Mesodermal cell (in vitro differentiated cells): Measurements from ENCODE around the gene CCL17.
"Not testable (repeated sequence)": the region's sequence is repeated elsewhere in the genome, so short reads cannot be mapped to it uniquely, and the experiment has no call there.

ENCODE experiments used
- H3K27ac ChIP-seq: 2 replicates; pipeline ENCODE4 v1.7.0; 2013; ENCODE audit warnings: mild to moderate bottlenecking, low read depth, low read length, moderate library complexity; ENCODE audit not compliant: severe bottlenecking
- H3K36me3 ChIP-seq: 2 replicates; pipeline ENCODE4 v1.7.1; 2013; ENCODE audit warnings: mild to moderate bottlenecking, low read length, moderate library complexity; ENCODE audit not compliant: control insufficient read depth, insufficient read depth
- H3K4me1 ChIP-seq: one replicate; pipeline ENCODE4 v1.7.1; 2013; ENCODE audit warnings: mild to moderate bottlenecking, low read length; ENCODE audit not compliant: insufficient read depth, control insufficient read depth, poor library complexity, severe bottlenecking
- H3K4me3 ChIP-seq: 2 replicates; pipeline ENCODE4 v1.7.0; 2013; ENCODE audit warnings: low read length, control low read depth, mild to moderate bottlenecking; ENCODE audit not compliant: insufficient read depth, poor library complexity, severe bottlenecking; ENCODE audit errors: extremely low read depth
- H3K9me3 ChIP-seq: 2 replicates; pipeline ENCODE4 v1.7.1; 2013; ENCODE audit warnings: mild to moderate bottlenecking, low read length, moderate library complexity; ENCODE audit not compliant: control insufficient read depth
- WGBS, 2 experiments: methylation state at CpG; one replicate each; pipeline ENCODE4 v1.1.5; 2013; ENCODE audit warnings: missing lambda C conversion rate in 2 of 2; ENCODE audit not compliant: insufficient coverage in 2 of 2; 5-methylcytosine and 5-hydroxymethylcytosine counted together

Gene CCL17

DNA sequence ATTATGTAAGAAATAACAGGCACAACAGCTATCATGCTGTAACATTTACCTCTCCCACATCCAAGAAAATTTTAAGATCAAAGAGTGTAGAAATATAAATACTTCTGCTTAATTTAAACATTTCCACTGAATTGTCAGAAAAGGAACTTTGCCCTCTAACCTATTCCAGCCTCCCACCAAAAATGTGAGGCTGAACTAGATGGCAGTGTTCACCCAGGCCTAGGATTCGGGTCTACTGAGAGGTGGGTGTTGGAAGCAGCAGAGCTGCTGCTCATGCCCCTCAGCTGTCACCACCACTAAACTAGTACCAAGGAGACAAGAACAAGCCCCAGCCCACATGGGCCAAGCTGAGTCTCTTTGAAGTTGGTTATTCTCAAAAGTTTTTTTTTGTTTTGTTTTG is 31.3 kb downstream of the CCL17 start:
- no CpG with 5 or more reads among the region's 1 CpG for WGBS, 2 experiments
- peaks cover 97% of the 10 kb centered on the region for H3K36me3 ChIP-seq

DNA sequence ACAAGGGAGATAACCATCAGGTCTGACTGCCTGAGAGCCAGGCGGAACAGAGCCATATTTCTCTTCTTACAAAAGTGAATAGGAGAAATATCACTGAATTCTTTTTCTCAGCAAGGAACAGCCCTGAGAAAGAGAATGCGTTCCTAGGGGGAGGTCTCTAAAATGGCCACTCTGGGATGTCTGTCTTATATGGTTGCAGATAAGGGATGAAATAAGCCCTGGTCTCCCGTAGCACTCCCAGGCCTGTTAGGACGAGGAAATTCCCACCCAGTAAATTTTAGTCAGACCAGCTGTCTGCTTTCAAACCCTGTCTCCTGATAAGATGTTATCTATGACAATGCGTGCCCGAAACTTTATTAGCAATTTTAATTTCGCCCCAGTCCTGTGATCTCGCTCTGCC is 35.4 kb downstream of the CCL17 start:
- H3K4me1 ChIP-seq, H3K4me3 ChIP-seq, H3K27ac ChIP-seq: not testable (repeated sequence)
- Histone ChIP-seq H3K9me3 (peaks cover 12% of the 10 kb centered on the region), H3K36me3 (peaks cover 97% of the 10 kb centered on the region)
- WGBS, 2 experiments, result 96 to 98% methylated on average over 7 of the region's 8 CpGs

More for the DNA sequence above, 31.3 kb downstream of the CCL17 start:
- Histone ChIP-seq H3K4me3 (no peak overlapping the region), H3K9me3 (peaks cover 6% of the 10 kb centered on the region), H3K27ac (no peak overlapping the region), H3K4me1 (no peaks in the 10 kb centered on the region)

DNA sequence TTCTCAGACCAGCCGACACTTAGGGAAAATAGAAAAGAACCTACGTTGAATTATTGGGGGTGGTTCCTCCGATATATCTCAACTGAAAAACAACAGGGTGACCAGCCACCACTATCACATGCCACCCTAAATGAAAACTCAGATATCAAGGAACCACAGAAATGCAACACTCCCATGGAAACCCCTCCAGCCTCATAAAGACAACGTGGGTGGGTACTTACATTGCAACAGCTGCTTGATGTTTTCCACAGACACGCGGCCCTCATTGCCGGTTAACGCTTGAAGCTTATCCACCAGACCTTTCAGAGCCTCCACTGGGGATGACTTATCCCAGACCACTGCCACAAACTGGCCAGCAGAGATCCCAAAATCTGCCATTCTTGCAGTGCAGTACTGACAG is 36.0 kb downstream of the CCL17 start:
- not testable (repeated sequence) for H3K4me3 ChIP-seq, H3K4me1 ChIP-seq, H3K27ac ChIP-seq
- H3K9me3 ChIP-seq, result peaks cover 12% of the 10 kb centered on the region
- H3K36me3 ChIP-seq, result peaks cover 94% of the 10 kb centered on the region
- 97 to 100% methylated on average over 1 to 6 of the region's 8 CpGs for WGBS, 2 experiments

DNA sequence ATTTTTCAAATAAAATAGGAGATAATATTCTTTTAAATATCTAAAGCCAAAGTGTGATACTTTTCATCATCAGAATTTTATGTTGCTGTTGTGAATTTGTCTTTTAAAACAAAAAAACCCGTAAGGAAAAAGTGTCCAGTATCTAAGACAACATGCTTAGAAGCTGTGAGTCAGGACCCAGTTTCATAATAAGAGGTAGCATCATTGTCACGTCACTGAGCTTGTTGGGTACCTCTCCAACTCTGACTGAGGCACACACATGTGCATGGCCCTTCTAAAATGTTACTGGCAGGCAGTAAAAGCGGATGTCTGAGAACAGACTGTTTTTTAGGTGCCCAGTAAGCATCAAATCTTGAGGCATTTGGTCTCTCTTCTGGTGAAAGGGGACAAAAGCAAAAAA is 40.1 kb downstream of the CCL17 start:
- H3K27ac ChIP-seq, result no peak overlapping the region
- 91 to 97% methylated on average over 2 to 3 of the region's 3 CpGs for WGBS, 2 experiments

DNA sequence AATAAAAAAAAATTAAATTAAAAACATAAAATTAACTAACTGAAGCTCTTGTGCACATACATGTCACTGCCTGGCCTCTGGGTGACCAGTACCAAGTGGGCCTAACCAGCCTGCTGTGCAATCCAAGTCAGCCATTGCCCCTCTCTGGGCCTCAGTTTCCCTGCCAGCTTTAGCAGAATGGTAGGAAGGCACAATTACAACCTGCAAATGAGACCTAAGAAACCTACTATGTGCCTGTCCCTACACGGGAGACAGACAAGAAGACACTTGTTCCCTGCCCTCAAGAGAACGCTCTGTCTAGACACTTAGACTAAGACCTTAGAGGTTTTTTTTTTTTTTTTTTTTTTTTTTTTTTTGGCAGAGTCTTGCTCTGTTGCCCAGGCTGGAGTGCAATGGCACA is 40.9 kb downstream of the CCL17 start:
- WGBS, 2 experiments, result no CpG with 5 or more reads among the region's 2 CpGs
- Histone ChIP-seq H3K9me3 (peaks cover 10% of the 10 kb centered on the region), H3K4me1 (no peaks in the 10 kb centered on the region), H3K4me3 (no peak overlapping the region), H3K36me3 (peaks cover 52% of the 10 kb centered on the region), H3K27ac (no peak overlapping the region)

More for the DNA sequence above, 40.1 kb downstream of the CCL17 start:
- Histone ChIP-seq H3K4me3 (no peak overlapping the region), H3K9me3 (peaks cover 12% of the 10 kb centered on the region), H3K36me3 (peaks cover 57% of the 10 kb centered on the region), H3K4me1 (no peaks in the 10 kb centered on the region)

DNA sequence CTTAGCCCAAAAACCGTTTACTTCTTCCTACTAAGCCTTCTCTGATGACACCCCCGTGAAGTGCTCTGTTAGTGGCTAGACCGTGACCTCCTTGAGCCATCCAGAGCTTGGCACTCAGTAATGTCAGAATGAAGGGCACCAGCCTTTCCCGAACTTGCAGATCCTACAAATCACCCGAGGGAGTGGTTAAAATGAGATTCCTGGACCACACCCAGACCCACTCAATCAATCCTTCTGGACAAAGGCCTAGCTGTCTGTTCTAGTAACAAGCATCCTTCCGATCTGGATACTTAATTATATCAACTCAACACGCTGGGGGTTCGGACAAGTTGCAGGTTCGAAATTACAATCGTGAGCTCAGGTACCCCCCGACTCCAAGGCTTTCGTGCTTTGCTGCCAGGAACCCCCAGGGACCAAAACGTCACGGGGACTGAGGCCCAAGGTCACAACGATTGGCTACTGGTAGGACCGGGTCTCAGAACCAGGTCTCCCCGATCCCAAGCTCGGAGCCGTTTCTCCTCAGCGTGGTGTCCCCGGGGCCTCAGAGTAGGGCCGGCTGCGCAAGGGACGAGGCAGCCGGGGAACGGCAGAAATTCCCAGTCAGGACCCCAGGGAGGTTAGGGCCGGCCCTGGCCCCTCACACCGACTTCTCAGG is 42.1 kb downstream of the CCL17 start:
- 4 to 10% methylated on average over 24 of the region's 28 CpGs for WGBS, 2 experiments
- peaks cover 48% of the 10 kb centered on the region for H3K36me3 ChIP-seq
- H3K27ac ChIP-seq, result peak overlapping the region; percentile 49
- no peaks in the 10 kb centered on the region for H3K4me1 ChIP-seq
- H3K4me3 ChIP-seq, result peak overlapping the region; percentile 90
- H3K9me3 ChIP-seq, result no peaks in the 10 kb centered on the region

DNA sequence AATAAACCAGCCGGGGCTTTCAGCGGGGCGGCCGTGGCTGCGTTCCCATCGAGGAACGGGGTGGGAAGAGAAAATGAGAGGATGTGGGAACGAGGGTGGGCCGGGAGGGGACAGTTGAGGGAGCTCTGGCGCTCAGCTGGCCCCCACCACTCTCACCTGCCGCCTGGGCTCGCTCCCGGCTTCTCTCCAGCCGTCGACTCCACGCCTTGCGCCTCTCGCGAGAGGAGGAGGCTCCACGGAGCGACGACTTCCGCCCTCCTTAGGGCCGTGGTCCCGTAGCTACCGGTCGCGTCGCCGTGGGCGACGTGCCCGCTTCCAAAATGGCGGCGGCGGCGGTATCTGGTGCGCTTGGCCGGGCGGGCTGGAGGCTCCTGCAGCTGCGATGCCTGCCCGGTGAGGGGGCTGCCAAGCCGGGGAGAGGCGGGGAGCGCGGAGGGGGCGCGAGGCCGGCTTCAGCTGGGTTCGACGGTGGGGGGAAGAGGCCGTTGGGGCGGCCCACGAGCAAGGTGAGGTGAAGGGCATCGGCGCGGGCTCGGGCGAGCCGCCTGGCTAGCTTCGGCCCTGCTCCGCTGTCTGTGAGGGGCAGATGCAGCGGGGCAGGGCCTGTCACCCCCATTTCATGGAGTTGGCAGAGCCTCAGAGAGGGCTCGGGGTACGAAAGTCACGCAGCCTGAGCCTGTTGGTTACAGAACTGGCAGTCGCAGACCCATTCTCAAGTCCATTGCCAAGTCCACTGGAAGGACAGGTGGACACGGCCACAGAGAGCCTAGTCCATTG is 42.8 kb downstream of the CCL17 start, which contains the start of the genes CIAPIN1 and COQ9:
TSS of gene CIAPIN1 (minus strand) at position 200 of the 777 bp plus-strand sequence. CDS start 6,457 bp downstream, outside the sequence.
TSS of gene COQ9 (plus strand) at position 294 of the 777 bp plus-strand sequence. CDS start at position 321, 27 bp downstream.
- H3K36me3 ChIP-seq, result peaks cover 46% of the 10 kb centered on the region
- 1% methylated on average over 47 to 53 of the region's 68 CpGs for WGBS, 2 experiments
- peak within 1 kb of the TSS; percentile 69 for H3K27ac ChIP-seq
- no peaks in the 10 kb centered on the region for H3K4me1 ChIP-seq
- no peaks in the 10 kb centered on the region for H3K9me3 ChIP-seq
- peak within 1 kb of the TSS; percentile 90 for H3K4me3 ChIP-seq

DNA sequence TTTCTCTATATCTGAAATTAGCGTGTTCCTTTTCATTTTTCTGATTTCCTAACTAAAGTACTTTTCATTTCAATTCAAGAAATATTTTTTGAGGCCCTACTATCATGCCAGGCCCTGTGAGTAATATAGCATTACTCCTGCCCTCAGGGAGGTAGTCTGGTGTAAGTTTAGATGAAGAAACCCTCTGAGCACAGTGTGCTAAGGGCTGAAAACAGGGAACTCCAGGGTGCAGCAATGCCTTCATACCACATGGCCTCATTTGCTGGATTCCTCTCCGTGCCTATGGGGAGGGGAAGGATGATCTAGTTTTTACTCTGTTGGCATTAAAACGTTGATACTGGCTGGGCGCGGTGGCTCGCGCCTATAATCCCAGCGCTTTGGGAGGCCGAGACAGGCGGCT is 47.5 kb downstream of the CCL17 start:
- H3K9me3 ChIP-seq, result no peaks in the 10 kb centered on the region
- H3K27ac ChIP-seq, result no peak overlapping the region
- peaks cover 58% of the 10 kb centered on the region for H3K36me3 ChIP-seq
- WGBS, 2 experiments, result 93% methylated on average over 10 of the region's 10 CpGs
- no peaks in the 10 kb centered on the region for H3K4me1 ChIP-seq
- no peak overlapping the region for H3K4me3 ChIP-seq

DNA sequence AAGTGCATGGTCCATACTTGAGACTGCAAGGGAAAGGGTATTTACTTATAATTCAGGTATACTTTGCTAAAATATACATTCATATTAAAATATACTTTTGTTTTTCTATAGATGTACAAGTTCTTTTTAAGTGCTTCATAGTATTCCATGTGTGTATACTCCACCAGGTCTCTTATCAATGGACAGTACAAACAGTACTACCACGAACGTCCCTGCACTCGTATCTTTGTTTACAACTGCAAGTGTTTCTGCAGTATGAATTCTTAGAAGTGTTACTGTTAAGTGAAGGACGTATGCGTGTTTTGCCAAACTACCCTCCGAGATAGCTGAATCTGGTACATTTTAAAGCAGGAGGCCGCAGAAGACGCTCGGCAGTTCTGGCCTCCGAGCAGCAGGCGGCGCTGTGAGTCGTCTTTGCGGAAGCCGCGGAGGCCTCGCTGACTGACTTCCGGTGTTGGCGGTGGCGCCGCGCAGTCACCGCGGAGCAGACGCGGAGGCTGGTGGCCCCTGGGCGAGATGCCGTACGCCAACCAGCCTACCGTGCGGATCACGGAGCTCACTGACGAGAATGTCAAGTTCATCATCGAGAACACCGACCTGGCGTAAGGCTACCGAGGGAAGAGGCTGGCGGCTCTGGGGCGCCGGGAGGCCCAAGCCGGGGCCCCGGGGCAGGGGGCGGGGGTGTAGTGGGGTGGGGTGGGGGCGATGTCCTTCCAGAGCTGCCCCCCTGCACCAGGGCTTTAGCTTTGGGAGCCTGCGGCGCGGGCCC is 57.8 kb downstream of the CCL17 start, which contains the start of gene POLR2C:
TSS of gene POLR2C (plus strand) at position 471 of the 769 bp plus-strand sequence. CDS start at position 517, 46 bp downstream.
- Histone ChIP-seq H3K9me3 (no peaks in the 10 kb centered on the region), H3K4me3 (peak within 1 kb of the TSS; percentile 78), H3K4me1 (peaks cover 14% of the 10 kb centered on the region), H3K36me3 (peaks cover 73% of the 10 kb centered on the region), H3K27ac (peak within 1 kb of the TSS; percentile 23)
- WGBS, 2 experiments, result 5 to 6% methylated on average over 22 to 31 of the region's 47 CpGs

DNA sequence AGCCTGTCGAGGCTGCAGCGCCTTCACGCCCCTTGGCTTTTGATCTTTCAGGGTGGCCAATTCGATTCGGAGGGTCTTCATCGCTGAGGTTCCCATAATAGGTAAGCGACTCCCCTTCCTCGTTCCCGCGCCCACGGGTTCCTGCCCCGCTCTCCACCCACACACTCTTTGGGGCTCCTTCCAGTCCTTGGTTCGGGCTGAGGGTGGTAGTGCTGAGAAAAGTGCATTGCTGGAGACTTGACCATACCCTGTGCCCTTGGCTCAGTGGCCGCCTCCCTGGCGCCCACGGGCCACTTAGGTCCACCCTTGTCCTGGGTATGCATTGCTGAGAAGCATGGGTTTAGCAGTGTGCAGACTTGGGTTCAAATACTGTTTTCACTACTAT is 58.4 kb downstream of the CCL17 start:
- Histone ChIP-seq H3K27ac (peak overlapping the region; percentile 23), H3K4me3 (peak overlapping the region; percentile 78), H3K36me3 (peaks cover 72% of the 10 kb centered on the region), H3K9me3 (no peaks in the 10 kb centered on the region), H3K4me1 (peaks cover 14% of the 10 kb centered on the region)
- WGBS, 2 experiments, result 2% methylated on average over 12 to 15 of the region's 16 CpGs
